GM18868 (cell line): Measurements from ENCODE around the gene KRT82.

ENCODE experiments used
- ATAC-seq: cut with Tn5 transposase; IDR thresholded peaks from one replicate; pipeline ENCODE4 v1.9.1; 2021; ENCODE audit warnings: mild to moderate bottlenecking, moderate library complexity; ENCODE audit not compliant: unreplicated experiment

The KRT82 gene

GRCh38 chr12:52436000-52436827, 30.1 kb upstream of the KRT82 start:
- no peak for ATAC-seq

GRCh38 chr12:52435659-52435999, 29.5 kb upstream of the KRT82 start:
- ATAC-seq, result no peak

GRCh38 chr12:52434760-52435530, 28.8 kb upstream of the KRT82 start:
- no peak for ATAC-seq

GRCh38 chr12:52434081-52434733, 28.1 kb upstream of the KRT82 start, which contains the start of gene KRT75:
KRT75 (minus strand) TSS chr12:52434371; CDS start chr12:52434304, 67 bp downstream.
- ATAC-seq, result no peak

GRCh38 chr12:52433501-52434080, 27.5 kb upstream of the KRT82 start:
- ATAC-seq, result no peak

- ATAC-seq, result no peak
These were observed 26.5 kb upstream of the KRT82 start for GRCh38 chr12:52432559-52433207.

- no peak for ATAC-seq
These were observed 22.0 kb upstream of the KRT82 start for GRCh38 chr12:52428121-52428520.

GRCh38 chr12:52427083-52427482, 20.9 kb upstream of the KRT82 start:
- no peak for ATAC-seq

- ATAC-seq, result no peak
These were observed 19.9 kb upstream of the KRT82 start for GRCh38 chr12:52426034-52426433.

GRCh38 chr12:52425466-52425865, 19.3 kb upstream of the KRT82 start:
- no peak for ATAC-seq

- no peak for ATAC-seq
These were observed 17.7 kb upstream of the KRT82 start for GRCh38 chr12:52423661-52424500.

- no peak for ATAC-seq
These were observed 16.9 kb upstream of the KRT82 start for GRCh38 chr12:52423035-52423434.

- ATAC-seq, result no peak
These were observed 13.5 kb upstream of the KRT82 start for GRCh38 chr12:52419656-52420055.

GRCh38 chr12:52418576-52419110, 12.5 kb upstream of the KRT82 start:
- no peak for ATAC-seq

- ATAC-seq, result no peak
These were observed 11.6 kb upstream of the KRT82 start for GRCh38 chr12:52417740-52418139.

GRCh38 chr12:52416795-52417194, 10.7 kb upstream of the KRT82 start:
- no peak for ATAC-seq

- no peak for ATAC-seq
These were observed 10.0 kb upstream of the KRT82 start for GRCh38 chr12:52415870-52416750.

- no peak for ATAC-seq
These were observed 8.8 kb upstream of the KRT82 start for GRCh38 chr12:52414936-52415335.
